OCI-LY7 (cell line): ENCODE data around the gene CLEC16A. TPM values are rescaled to one million over a fixed set of nuclear protein-coding genes. Genes with fewer than 3 reads are reported as not detected.

Source experiments
- BruUV-seq: library from RNA; stranded (reverse); fragments of 400-500 nt; replicated peaks from 2 replicates; lab custom pipeline; 2021; lab: Mats Ljungman, UMichigan
- CTCF ChIA-PET: fragments of 300-600 bp; sonication (Branson Sonifier 250); formaldehyde crosslinking; loops from one replicate; lab custom pipeline; 2022; ENCODE audit warnings: antibody characterized with exemption; ENCODE audit not compliant: unreplicated experiment; lab: Charles Lee
- POLR2A ChIA-PET: fragments of 300-600 bp; sonication (Branson Sonifier 250); formaldehyde crosslinking; loops from one replicate; lab custom pipeline; 2022; ENCODE audit warnings: antibody characterized with exemption; lab: Charles Lee
- DNase-seq: peaks from one replicate; pipeline ENCODE4 v3.0.0-alpha.2; 2015; ENCODE audit warnings: low spot score
- H2AFZ ChIP-seq: fragments of 200-600 bp; sonication (generic), shearing (Covaris generic); 2 replicates; pipeline ENCODE4 v1.6.1; 2014; ENCODE audit warnings: mild to moderate bottlenecking, antibody characterized with exemption, low read length, moderate library complexity
- H3K27ac ChIP-seq: fragments of 200-600 bp; sonication (generic); 2 replicates; pipeline ENCODE4 v1.5.1; 2014; ENCODE audit warnings: mixed run types, low read depth, mild to moderate bottlenecking, moderate library complexity, low read length, inconsistent platforms; ENCODE audit not compliant: poor library complexity, severe bottlenecking
- H3K36me3 ChIP-seq: fragments of 200-600 bp; sonication (generic); 2 replicates; pipeline ENCODE4 v1.6.1; 2014; ENCODE audit warnings: mild to moderate bottlenecking, antibody characterized with exemption, low read length, moderate library complexity, mixed read lengths; ENCODE audit not compliant: insufficient read depth
- H3K4me1 ChIP-seq: fragments of 200-600 bp; sonication (generic); 2 replicates; pipeline ENCODE4 v1.5.1; 2014; ENCODE audit warnings: mild to moderate bottlenecking, low read length; ENCODE audit not compliant: insufficient read depth, poor library complexity, severe bottlenecking
- H3K4me2 ChIP-seq: fragments of 200-600 bp; sonication (generic); 2 replicates; pipeline ENCODE4 v1.6.1; 2014; ENCODE audit warnings: mild to moderate bottlenecking, low read length
- H3K4me3 ChIP-seq: fragments of 200-600 bp; sonication (generic); 2 replicates; pipeline ENCODE4 v1.5.1; 2014; ENCODE audit warnings: mild to moderate bottlenecking, low read depth, low read length; ENCODE audit not compliant: poor library complexity, severe bottlenecking
- H3K79me2 ChIP-seq: fragments of 200-600 bp; sonication (generic); 2 replicates; pipeline ENCODE4 v1.6.1; 2016; ENCODE audit warnings: low read depth, mild to moderate bottlenecking, low read length, moderate library complexity, mixed read lengths; ENCODE audit not compliant: insufficient read depth
- H3K9me2 ChIP-seq: fragments of 200-600 bp; sonication (generic); 2 replicates; pipeline ENCODE4 v1.6.1; 2016; ENCODE audit warnings: mild to moderate bottlenecking, low read length, mixed read lengths; ENCODE audit not compliant: insufficient read depth
- H3K9me3 ChIP-seq: fragments of 200-600 bp; sonication (generic); 2 replicates; pipeline ENCODE4 v1.6.1; 2014; ENCODE audit warnings: mild to moderate bottlenecking, mixed run types, low read length, mixed read lengths
- H4K20me1 ChIP-seq: fragments of 200-600 bp; sonication (generic); 2 replicates; pipeline ENCODE4 v1.6.1; 2014; ENCODE audit warnings: mild to moderate bottlenecking, antibody characterized with exemption, low read length, moderate library complexity, mixed read lengths; ENCODE audit not compliant: insufficient read depth
- CTCF ChIP-seq: fragments of 200-600 bp; sonication (generic); conservative IDR thresholded peaks from 2 replicates; pipeline ENCODE4 v1.5.1; 2014; ENCODE audit warnings: mild to moderate bottlenecking, antibody characterized with exemption, low read length, moderate library complexity, mixed read lengths
- EZH2phosphoT487 ChIP-seq: fragments of 200-600 bp; sonication (generic); IDR thresholded peaks from 2 replicates; pipeline ENCODE4 v1.6.1; 2018; ENCODE audit warnings: low read depth, borderline replicate concordance, mild to moderate bottlenecking, mixed run types, antibody characterized with exemption, low read length, moderate library complexity, mixed read lengths
- intact Hi-C: fragments of 100-400 bp; cut with micrococcal nuclease; formaldehyde crosslinking; loops from one replicate; pipeline ENCODE4 v1.10.0; 2022; ENCODE audit not compliant: unreplicated experiment
- total RNA-seq, 2 experiments: library from RNA; depleted of rRNA in 1 of 2; stranded (reverse); fragments of >200 nt in 1 of 2; shearing (Covaris generic) in 1 of 2; gene quantifications; 2 replicates each; pipeline ENCODE4 v1.2.3, GENCODE V29; 2014 to 2022

Gene CLEC16A
- total RNA-seq, 2 experiments from 2014 or later: 26.2 to 50.9 TPM

DNA sequence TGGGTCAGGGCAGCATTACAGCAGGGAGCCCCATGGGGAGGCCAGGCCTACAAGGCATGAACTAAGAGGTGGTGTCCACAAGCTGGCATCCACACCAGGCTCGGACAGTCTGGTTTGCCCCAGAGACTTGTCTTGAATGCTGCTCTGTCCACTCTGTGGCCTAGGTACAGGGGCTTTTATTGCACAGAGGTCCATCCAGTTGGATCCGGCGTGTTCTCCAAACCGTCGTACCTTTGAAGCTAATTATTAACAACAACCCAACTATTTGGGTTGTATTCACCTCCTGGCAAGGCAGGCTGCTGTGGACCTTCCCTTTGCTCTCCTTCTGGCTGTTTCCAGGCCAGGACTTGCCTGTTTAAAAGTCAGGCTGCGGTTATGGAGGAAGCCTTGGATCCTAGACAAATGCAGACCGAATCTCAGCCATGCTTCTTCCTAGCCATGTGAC is 123.4 kb downstream of the CLEC16A start:
- no peaks in the 10 kb centered on the region for H3K9me2 ChIP-seq
- H3K36me3 ChIP-seq: peaks cover 16% of the 10 kb centered on the region; the same call in 1 of the 2 replicates
- H3K4me1 ChIP-seq: no peaks in the 10 kb centered on the region
- no peak for TF ChIP-seq CTCF
- no peak for TF ChIP-seq EZH2phosphoT487
- no peak overlapping the region for H2AFZ ChIP-seq
- H3K79me2 ChIP-seq: no peaks in the 10 kb centered on the region
- BruUV-seq: no TSS peak
- H4K20me1 ChIP-seq: no peaks in the 10 kb centered on the region
- H3K4me3 ChIP-seq: no peak overlapping the region
- CTCF ChIA-PET: no interaction called here
- POLR2A ChIA-PET: no interaction called here
- intact Hi-C loops: no loop called here
- H3K9me3 ChIP-seq: no peaks in the 10 kb centered on the region
- H3K4me2 ChIP-seq: no peak overlapping the region
- H3K27ac ChIP-seq: no peak overlapping the region
- DNase-seq: no peak

DNA sequence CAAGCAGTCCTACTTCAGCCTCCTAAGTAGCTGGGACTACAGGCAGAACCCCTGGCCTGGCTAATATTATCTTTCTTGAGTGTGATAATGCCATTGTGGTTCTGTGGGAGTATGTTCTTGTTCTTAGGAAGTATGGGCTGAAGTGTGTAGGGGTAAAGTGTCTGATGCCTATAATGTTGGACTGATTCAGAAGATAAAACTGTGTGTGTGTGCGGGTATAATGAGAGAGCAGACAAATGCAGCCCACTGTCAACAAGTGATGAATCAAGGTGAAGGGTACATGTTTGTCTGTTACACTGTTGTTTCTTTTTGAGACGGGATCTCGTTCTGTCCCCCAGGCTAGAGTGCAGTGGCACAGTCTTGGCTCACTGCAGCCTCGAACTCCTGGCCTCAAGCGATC is 127.5 kb downstream of the CLEC16A start:
- ChIA-PET POLR2A (no interaction called here), CTCF (no interaction called here)
- no TSS peak for BruUV-seq
- Histone ChIP-seq H3K4me2 (no peak overlapping the region), H3K4me1 (no peaks in the 10 kb centered on the region), H2AFZ (no peak overlapping the region), H3K9me3 (no peaks in the 10 kb centered on the region), H3K9me2 (no peaks in the 10 kb centered on the region), H3K36me3 (peaks cover 21% of the 10 kb centered on the region; the same call in 1 of the 2 replicates), H4K20me1 (no peaks in the 10 kb centered on the region), H3K27ac (no peak overlapping the region), H3K79me2 (no peaks in the 10 kb centered on the region), H3K4me3 (no peak overlapping the region)
- DNase-seq: no peak
- intact Hi-C loops: no loop called here
- TF ChIP-seq CTCF (no peak), EZH2phosphoT487 (no peak)

- CTCF ChIA-PET: no interaction called here
- TF ChIP-seq EZH2phosphoT487 (no peak), CTCF (no peak)
Observed at GRCh38 chr16:11072420-11073153, 128.2 kb downstream of the CLEC16A start.

More at GRCh38 chr16:11072420-11073153, 128.2 kb downstream of the CLEC16A start:
- Histone ChIP-seq H2AFZ (no peak overlapping the region), H3K4me3 (no peak overlapping the region), H3K9me2 (no peaks in the 10 kb centered on the region), H3K4me2 (no peak overlapping the region), H3K4me1 (no peaks in the 10 kb centered on the region), H4K20me1 (no peaks in the 10 kb centered on the region), H3K79me2 (no peaks in the 10 kb centered on the region), H3K36me3 (peaks cover 21% of the 10 kb centered on the region; the same call in 1 of the 2 replicates), H3K9me3 (no peaks in the 10 kb centered on the region), H3K27ac (no peak overlapping the region)
- no peak for DNase-seq
- POLR2A ChIA-PET: no interaction called here
- no TSS peak for BruUV-seq
- intact Hi-C loops: no loop called here
